AG04449 (cell line): ENCODE data around the gene MAPT.

ENCODE experiments used
- CTCF ChIA-PET: fragments of 350-600 bp; formaldehyde crosslinking; extraction: SDS; loops from one replicate; lab custom pipeline; 2021; ENCODE audit warnings: antibody characterized with exemption; lab: Yijun Ruan, JAX
- POLR2A ChIA-PET: fragments of 400-600, 350-600 bp; formaldehyde crosslinking; extraction: SDS; loops from one replicate; lab custom pipeline; 2020; ENCODE audit warnings: antibody characterized with exemption, inconsistent platforms; lab: Yijun Ruan, JAX
- DNase-seq: peaks from one replicate; pipeline ENCODE4 v3.0.0-alpha.2; 2010; ENCODE audit warnings: low read depth, low spot score
- H3K4me3 ChIP-seq: 2 replicates; pipeline ENCODE4 v1.5.1; 2011; ENCODE audit warnings: low read depth, mild to moderate bottlenecking, control low read depth, low read length
- CTCF ChIP-seq: IDR thresholded peaks from one replicate; pipeline ENCODE4 v1.5.1; 2011; ENCODE audit warnings: mild to moderate bottlenecking, moderate library complexity, low read length, control low read depth, inconsistent platforms; ENCODE audit not compliant: insufficient read depth; ENCODE audit errors: missing control alignments

The MAPT gene

GRCh38 chr17:45939395-45939794 is 45.0 kb downstream of the MAPT start:
- no peak for TF ChIP-seq CTCF
- no peak overlapping the region for H3K4me3 ChIP-seq
- CTCF ChIA-PET, result interaction anchor here (8.3 kb wide), 1 partner anchor 9 kb away, joined by 63 read pairs; no protein-coding TSS in a partner anchor
- POLR2A ChIA-PET, result no interaction called here
- no peak for DNase-seq

GRCh38 chr17:45940293-45940692 is 45.9 kb downstream of the MAPT start:
- no peak for TF ChIP-seq CTCF
- DNase-seq, result no peak
- no peak overlapping the region for H3K4me3 ChIP-seq
- POLR2A ChIA-PET, result no interaction called here
- CTCF ChIA-PET, result interaction anchor here (1.3 to 8.3 kb wide), 2 partner anchors 8 to 9 kb away, joined by 3 to 63 read pairs; no protein-coding TSS in a partner anchor

- ChIA-PET CTCF (interaction anchor here (1.3 to 8.3 kb wide), 2 partner anchors 7 to 9 kb away, joined by 3 to 63 read pairs; no protein-coding TSS in a partner anchor), POLR2A (no interaction called here)
- H3K4me3 ChIP-seq, result no peak overlapping the region
- no peak for DNase-seq
- no peak for TF ChIP-seq CTCF
These were observed 46.5 kb downstream of the MAPT start for GRCh38 chr17:45940826-45941225.

GRCh38 chr17:45941395-45941794 is 47.0 kb downstream of the MAPT start:
- no peak overlapping the region for H3K4me3 ChIP-seq
- CTCF ChIA-PET, result interaction anchor here (8.3 kb wide), 1 partner anchor 7 kb away, joined by 63 read pairs; no protein-coding TSS in a partner anchor
- POLR2A ChIA-PET, result no interaction called here
- no peak for TF ChIP-seq CTCF
- no peak for DNase-seq

GRCh38 chr17:45942284-45942683 is 47.9 kb downstream of the MAPT start:
- POLR2A ChIA-PET, result no interaction called here
- H3K4me3 ChIP-seq, result no peak overlapping the region
- DNase-seq, result no peak
- no peak for TF ChIP-seq CTCF
- CTCF ChIA-PET, result interaction anchor here (0.7 to 1.0 kb wide), 2 partner anchors 9 to 302 kb away, joined by 3 read pairs; no protein-coding TSS in a partner anchor

- ChIA-PET POLR2A (no interaction called here), CTCF (interaction anchor here (4.1 kb wide), 1 partner anchor 10 kb away, joined by 63 read pairs; no protein-coding TSS in a partner anchor)
- DNase-seq, result no peak
- TF ChIP-seq CTCF, result no peak
- H3K4me3 ChIP-seq, result no peak overlapping the region
These were observed 52.5 kb downstream of the MAPT start for GRCh38 chr17:45946841-45947256.
